GM21786 (cell line): ENCODE data around the gene RADIL.

Experiments
- ATAC-seq: cut with Tn5 transposase; IDR thresholded peaks from one replicate; pipeline ENCODE4 v1.9.1; 2021; ENCODE audit not compliant: unreplicated experiment

The RADIL gene

GRCh38 chr7:4884164-4884563 is 648 bp upstream of the RADIL start:
- ATAC-seq, result no peak

DNA sequence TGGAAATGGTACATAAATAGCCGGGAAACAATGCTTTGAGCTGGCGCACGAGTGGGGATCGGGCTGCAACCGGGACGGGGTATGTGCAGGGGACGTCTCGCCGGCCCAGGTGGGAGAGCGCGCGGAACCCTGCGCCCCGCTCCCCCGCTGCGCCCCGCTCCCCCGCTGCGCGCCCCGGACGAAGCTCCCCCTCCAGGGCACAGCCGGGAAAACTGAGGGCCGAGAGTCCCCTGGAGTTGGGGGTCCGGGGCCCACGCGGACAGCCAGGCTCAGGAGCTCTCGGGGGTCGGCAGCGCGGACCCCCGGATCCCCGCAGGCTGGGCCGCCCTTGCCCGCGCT is 514 bp downstream of the RADIL start:
- no peak for ATAC-seq

DNA sequence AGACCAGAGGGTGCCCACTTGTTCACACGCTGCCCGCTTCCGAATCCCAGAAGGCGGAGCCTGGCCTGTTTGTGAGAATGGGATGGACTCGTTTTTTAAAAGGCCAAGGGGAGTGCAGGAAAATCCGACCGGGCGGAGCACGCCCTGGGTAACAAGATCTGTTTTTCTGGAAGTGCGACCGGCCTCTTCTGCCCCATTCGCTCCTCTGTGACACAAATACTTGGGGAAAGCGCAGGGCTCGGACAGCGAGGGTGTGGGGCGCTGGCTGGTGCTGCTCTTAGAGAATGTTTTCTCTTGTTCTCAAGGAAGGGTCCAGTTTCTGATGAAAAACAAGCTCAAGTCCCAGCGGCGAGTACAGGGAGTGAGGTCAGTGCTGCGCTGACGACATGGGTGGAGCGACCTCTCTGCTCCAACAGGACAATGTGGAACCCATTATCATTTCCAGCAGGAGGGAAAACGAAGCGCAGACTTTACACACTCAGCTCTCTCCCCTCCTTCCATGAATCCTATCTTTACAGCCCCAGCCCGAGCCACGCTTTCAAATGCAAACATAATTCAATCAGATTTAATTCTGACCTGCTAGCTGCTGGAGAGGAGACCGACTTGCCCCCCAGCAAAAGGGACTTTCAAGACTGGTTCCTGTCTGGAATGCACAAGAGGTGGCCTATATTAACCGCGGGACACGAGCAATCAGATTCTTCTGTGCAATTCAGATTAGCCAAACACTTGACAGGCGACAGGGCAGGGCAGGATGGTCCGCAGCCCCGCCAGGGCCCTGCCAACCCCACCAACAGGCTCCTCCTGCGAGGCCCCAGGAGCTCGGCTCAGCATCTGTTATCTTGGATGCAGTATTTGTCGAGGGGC is 1.1 kb downstream of the RADIL start:
- no peak for ATAC-seq

DNA sequence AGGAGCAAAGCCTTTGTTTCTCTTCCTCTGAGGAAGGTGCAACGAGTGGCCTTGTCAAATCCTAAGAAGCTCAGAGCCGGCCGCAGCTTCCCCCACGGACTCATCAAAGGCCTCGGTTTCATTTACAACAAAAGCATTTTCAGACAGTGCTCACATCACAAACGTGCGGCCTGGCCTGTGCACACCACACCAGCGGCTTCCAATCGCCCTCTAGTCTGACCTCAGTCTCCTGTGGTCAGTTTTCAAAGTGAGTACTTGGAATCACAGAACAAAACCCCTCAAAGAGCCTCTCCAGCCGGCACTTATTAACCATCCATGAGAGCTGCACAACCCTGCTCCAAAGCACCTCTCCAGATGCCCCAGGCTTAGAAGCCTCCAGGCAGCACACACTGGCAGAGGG is 3.3 kb downstream of the RADIL start:
- no peak for ATAC-seq

- ATAC-seq, result no peak
Measured at GRCh38 chr7:4879396-4880081, 4.0 kb downstream of the RADIL start.

- no peak for ATAC-seq
Measured at GRCh38 chr7:4878336-4879335, 4.9 kb downstream of the RADIL start.

GRCh38 chr7:4876586-4876985 is 6.9 kb downstream of the RADIL start:
- ATAC-seq, result no peak

- ATAC-seq, result no peak
Measured at GRCh38 chr7:4875391-4875790, 8.1 kb downstream of the RADIL start.

DNA sequence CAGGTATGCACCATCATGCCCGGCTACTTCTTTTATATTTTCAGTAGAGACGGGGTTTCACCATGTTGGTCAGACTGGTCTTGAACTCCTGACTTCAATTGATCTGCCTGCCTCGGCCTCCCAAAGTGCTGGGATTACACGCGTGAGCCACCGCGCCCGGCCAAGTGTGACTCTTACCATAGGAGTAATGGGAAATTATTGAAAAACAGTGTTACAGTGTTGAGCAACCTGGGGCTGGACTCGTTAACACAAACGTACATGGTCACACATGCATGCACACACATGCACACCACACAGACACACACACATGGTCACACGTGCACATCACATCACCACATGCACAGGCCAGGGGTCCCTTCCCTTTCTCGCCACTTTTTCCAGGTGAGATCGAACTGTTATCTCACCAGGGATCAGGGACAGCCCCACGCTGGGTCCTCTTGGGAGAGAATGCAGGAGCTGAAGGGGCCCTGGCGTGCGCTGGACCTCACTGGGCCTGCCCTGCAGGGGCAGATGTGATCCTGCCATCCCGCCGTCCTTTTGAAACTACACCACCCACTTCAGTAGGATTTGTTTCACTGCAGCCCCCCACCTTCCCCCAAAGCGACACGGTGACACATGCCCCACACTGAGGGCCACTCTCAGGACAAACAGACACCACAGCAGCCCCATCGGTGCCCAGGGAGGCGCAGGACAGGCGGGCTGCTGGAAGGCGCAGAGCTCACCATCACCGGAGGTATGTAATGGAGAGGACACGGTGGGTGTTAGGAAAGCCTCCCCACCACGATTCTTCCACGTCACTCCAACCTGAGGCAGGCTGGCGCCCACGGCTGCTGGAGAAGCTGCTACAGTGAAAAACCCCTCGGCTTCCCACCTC is 10.2 kb downstream of the RADIL start:
- no peak for ATAC-seq

DNA sequence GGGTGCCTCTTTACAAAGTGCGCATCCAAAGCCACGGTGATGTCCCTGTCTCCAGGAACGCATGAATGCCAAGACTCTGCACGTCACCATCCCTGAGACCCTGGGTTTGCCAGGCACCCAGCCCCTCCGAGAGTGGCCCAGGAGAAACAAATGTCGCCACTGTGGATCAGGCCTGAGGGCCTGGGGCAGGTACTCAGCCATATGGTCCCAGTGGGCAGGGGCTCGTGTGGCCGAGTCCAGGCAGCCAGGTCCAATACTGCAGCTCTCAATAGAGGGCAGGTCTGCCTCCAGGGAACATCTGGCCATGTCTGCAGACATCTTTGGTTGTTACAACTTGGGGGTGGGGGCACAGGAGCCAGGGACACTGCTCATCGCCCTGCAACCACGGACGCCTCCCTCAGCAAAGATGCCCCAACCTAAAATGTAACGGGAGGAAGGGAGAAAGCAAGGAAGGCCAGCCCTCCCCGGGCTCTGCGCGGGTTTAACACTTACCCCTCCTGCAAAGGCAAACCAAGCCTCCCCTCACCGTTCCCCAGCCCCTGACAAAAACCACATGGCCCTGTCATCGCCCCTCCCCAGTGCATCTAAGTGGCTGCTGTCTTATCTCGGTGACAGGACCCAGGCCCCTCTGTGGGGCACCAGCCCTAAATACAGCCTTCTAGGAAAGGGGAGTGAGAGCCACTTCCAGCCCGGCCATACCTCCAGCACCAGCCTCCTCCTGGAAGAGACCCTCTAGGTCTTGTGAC is 11.4 kb downstream of the RADIL start:
- ATAC-seq, result no peak

DNA sequence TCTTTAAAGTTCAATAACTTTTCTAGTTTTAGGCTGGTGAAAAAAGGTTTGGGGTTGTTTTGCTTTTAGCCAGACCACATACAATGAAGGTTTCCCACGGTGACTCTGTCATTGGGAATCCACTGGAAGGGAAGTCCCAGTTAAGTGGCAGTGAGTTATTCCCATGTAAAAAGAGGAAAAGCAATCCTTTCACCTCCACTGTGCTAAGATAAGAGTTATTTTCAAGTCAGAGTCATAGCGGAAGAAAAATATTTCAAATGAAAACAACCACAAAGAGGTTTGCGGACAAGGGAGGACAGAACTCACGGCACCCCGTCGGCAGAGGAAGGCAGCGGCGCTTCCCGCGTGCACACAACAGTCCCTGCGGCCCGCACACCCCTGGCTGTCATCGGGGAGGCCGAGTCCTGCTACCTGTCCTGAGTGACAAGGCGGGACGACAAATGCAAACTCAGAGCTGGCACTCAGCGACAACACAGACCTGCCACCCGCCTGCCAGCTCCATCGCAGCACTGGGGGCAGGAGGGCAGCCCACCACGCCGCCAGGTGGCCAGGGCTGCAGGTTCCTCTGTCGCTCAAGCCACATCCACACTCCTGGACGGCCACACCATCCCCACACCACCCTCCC is 12.3 kb downstream of the RADIL start:
- ATAC-seq, result no peak

GRCh38 chr7:4868493-4868892 is 15.0 kb downstream of the RADIL start:
- ATAC-seq, result no peak

DNA sequence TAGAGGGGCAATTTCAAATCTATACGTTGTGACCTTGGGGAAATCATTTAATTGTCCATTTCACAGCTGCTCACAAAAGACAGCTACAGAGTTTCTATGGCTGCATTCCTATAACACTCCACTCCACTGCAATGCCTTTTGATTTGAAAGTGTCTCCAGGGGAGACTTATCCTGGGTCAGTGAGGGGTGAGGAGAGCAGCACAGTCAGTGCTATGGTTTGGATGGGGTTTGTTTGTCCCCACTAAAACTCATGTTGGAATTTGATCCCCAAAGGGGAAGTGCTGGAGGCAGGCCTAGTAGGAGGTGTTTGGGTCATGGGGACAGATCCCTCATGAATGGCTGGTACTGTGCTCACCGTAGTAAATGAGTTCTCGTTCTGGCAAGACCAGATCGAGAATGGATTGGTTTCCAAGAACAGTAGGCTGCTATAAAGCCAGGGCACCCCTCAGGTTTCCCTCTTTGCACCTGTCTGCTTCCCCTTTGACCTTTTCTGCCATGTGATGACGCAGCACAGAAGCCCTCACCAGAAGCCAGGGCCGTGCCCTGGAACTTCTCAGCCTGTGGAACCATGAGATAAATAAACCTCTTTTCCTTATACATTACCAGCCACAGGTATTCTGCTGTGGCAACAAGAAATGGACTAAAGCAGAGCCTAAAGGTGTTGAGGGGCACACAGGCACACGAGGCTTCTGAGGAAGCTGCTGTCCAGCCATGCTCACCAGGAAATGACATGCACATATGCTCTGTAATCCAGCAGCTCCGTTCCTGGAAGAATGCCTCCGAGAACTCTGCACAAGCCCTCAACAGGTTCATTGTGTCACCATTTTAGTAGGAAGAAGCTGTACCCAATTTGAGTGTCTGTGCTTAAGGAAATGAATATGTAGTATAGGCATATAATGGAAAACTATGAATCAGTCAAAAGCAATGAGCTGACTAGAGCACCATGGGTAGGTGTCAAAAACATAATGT is 16.7 kb downstream of the RADIL start:
- no peak for ATAC-seq

DNA sequence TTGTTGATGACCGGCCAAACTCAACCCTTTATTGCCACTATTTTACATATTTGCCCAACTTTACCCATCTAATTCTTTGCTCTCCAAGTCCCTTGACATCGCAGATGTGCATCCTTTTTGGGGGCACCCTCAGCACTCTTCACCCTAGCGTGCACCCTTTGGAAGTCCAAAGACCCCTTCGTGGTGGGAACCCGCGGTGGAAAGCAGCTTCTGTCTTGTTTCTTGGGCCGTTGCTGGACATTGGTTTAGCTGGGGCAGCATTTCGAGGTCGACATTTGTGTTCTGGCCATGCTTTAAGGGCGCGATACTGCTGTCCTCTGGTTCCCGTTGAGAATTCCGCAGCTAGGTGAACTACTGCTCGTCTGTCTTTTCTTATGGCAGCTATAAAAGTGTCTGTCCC is 21.4 kb downstream of the RADIL start:
- ATAC-seq, result no peak

GRCh38 chr7:4861673-4862072 is 21.8 kb downstream of the RADIL start, which contains the start of gene PAPOLB:
Gene PAPOLB (minus strand): TSS chr7:4862030. CDS start chr7:4861810, 220 bp downstream.
- ATAC-seq, result no peak

- no peak for ATAC-seq
Measured at GRCh38 chr7:4861227-4861626, 22.3 kb downstream of the RADIL start.

DNA sequence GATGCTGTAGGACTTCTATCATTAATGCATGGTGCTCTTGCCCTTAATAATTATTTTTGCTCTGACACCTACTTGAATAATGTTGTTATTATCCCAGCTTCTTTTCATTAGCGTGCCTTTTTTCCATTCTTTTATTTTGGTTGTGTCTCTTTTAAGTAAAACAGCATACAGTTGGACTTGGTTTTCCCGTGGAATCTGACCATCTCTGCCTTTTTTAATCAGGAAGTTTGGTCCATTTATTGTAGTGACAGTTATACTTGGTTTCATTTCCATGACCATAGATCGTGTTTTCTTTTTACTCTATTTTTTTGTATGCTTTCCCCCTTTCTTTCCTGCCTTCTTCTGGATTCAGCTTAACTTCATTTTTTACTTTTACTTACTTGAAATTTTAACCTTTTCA is 26.3 kb downstream of the RADIL start:
- ATAC-seq, result no peak
